HG03558 (cell line): ENCODE measurements around the gene STK32B.

ENCODE experiments used
- ATAC-seq: cut with Tn5 transposase; IDR thresholded peaks from one replicate; pipeline ENCODE4 v1.9.1; 2021; ENCODE audit warnings: moderate number of reproducible peaks; ENCODE audit not compliant: unreplicated experiment; ENCODE audit errors: extremely low read depth

Gene STK32B

GRCh38 chr4:5029447-5029846 is 21.8 kb upstream of the STK32B start:
- ATAC-seq = no peak

DNA sequence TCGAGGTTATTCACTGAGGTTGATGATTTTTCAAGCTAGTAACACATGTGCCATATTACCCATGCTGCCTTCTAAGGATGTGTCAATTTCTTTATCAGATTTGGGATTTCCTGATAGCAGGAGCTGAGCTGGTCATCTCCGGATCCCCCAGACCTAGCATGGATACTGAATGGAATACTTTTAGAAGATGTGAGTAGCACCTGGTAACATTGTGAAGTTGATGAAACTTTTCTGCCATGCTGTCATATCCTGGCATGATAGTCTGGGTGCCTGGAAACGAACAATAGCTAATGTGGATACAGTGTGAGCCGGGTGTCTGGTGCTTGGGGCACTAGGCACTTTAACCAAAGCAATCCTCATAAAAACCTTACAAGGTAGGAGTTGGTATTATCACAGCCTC is 21.1 kb upstream of the STK32B start:
- ATAC-seq = no peak

DNA sequence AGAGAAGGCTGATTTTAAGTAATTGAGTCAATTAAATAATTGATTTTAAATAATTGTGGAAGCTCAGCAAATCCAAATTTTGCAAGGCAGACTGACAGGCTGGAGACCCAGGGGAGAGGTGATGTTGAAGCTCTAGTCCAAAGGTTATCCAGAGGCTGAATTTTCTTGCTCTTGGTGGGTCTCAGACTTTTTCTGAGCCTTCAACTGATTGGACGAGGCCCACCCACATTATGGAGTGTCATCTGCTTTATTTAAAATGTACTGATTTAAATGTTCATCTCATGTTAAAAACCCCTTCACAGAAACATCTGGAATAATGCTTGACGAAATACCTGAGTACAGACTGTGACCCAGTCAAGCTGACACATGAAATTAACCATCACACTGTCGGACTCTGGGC is 20.4 kb upstream of the STK32B start:
- no peak for ATAC-seq

- ATAC-seq = no peak
Observed at GRCh38 chr4:5032813-5033212, 18.5 kb upstream of the STK32B start.

DNA sequence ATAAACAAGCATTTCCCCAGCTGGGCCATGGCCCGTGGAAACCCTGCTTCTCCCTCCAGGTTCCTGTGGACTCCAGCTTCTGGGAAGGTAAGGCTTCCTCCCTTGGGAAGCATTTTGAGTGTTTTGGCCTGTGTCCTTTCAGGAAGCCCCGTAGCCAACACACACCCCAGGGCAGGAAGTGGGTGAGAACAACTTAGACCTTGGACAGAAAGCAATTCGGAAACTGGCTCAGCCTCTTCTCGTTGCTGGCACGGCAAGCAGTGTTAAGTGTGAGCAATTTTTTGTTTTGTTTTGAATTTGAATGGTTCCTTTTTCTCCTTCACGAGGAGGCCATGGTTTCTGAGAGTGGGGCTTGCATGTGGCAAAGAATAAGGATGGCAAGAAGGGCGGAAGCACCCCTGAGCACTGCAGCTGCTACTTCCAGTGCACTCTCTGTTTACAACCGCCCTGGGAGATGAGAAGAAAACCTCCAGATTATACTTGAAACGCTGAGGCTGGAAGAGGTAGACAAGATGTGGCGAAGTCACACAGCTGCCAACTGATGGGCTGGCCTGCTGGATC is 17.9 kb upstream of the STK32B start:
- no peak for ATAC-seq

DNA sequence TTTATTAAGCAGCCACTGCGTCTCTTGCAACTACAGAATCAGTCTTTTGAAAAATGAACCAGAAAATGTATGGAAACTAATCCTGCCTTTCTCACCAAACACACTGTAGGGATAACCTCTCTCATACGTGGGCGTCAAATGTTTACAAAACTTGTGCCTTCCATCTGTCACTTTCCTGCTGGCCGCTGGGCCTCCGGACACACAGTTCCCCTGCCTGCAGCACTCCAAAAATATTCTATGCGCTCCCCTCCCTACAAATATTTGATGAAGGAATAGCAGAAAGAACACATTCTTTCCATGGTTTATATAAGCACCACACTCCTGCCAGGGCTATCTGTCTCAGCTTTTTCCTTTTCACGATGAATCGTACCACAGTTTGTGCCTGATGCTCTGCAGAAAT is 17.1 kb upstream of the STK32B start:
- no peak for ATAC-seq

- ATAC-seq = no peak
Observed at GRCh38 chr4:5036239-5036638, 15.0 kb upstream of the STK32B start.

- ATAC-seq = no peak
Observed at GRCh38 chr4:5037553-5038551, 13.4 kb upstream of the STK32B start.

- no peak for ATAC-seq
Observed at GRCh38 chr4:5039800-5040199, 11.5 kb upstream of the STK32B start.

- ATAC-seq = no peak
Observed at GRCh38 chr4:5040856-5041620, 10.2 kb upstream of the STK32B start.

GRCh38 chr4:5041699-5042098 is 9.6 kb upstream of the STK32B start:
- ATAC-seq = no peak

- no peak for ATAC-seq
Observed at GRCh38 chr4:5043579-5043978, 7.7 kb upstream of the STK32B start.

- no peak for ATAC-seq
Observed at GRCh38 chr4:5044341-5044740, 6.9 kb upstream of the STK32B start.

DNA sequence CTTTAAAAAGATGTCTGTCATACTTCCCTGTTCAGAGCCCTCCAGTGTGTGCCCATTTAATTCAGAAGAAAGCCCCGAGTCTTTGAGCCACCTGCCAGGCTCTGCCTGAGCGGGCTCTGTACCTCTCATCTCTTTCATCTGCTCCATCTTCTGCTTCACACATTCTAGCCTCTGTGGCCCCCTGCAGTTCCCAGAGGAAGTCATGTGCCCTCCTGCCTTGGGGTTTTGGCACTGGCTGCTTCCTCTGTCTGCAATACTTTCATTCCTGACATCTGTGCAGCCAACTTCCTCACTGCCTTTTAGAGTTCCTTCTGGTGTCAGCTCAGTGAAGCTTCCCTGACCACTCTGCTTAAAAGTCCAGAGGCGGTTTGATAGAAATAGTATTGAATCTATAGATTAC is 6.2 kb upstream of the STK32B start:
- ATAC-seq = no peak

- ATAC-seq = no peak
Observed at GRCh38 chr4:5048721-5049120, 2.6 kb upstream of the STK32B start.

DNA sequence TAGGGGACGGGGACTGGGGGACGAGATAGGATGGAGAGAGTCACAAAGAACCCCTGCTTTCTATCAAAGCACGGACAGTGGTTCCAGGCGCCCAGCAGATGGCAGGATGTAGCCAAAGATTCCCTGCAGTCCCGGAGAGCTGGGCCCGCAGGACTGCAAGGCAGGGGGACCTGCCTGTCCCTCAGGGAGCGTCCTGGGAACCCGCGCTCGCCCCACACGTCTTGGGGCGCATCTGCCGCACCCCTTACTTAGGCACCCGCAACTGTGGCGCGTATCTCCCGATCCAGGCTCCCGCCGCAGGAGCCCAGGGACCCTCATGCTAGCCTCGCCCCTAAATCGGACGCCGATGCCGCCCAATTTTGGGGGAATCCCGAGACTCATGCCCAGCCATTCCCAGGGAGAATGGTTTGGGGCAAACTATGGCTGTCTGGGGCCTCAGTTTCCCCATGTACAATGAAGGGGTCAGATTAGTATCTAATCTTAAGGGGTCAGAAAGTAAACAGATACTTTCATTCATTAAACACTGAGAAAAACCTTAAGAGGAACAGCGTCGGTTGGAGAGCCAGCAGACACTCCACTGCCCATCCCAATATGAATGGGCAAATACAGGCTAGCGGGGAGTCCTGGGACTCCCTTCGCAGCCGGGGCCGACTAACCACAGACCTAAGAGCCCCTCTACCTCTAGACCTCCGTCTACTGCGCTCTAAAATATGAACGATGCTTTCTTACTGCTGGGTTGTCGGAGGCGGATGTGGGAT is 581 bp upstream of the STK32B start:
- no peak for ATAC-seq

DNA sequence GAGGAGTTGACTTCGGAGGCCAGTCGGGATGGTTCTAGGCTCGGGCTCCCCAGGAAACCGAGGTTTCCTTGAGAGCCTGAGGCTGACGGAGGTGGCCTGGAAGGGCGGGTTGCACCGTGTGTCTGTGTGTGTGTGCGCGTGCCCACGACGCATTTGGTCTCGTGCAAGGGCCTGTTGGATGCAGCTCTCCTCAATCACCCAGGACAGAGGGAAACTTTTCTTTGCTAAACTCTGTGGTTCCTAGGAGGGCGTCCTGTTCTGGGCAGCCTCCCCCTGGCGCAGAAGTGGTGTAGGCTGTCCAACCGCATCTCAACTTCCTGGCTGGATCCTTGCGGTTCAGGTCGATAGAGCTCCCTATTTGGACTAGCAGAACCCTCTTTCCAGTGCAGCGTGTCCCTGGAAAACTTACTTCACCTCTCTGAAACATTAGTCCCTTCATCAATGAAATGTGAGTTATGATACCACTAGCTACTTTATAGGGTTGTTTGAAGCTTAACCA is 973 bp downstream of the STK32B start:
- no peak for ATAC-seq

GRCh38 chr4:5052726-5053425 is 1.6 kb downstream of the STK32B start:
- no peak for ATAC-seq

- no peak for ATAC-seq
Observed at GRCh38 chr4:5054532-5054931, 3.3 kb downstream of the STK32B start.

GRCh38 chr4:5055411-5055810 is 4.1 kb downstream of the STK32B start:
- no peak for ATAC-seq
